GM08714 (cell line): Measurements from ENCODE around the gene PRR33.

ENCODE experiments used
- H3K4me3 ChIP-seq: fragments of 200-500 bp; sonication (Bioruptor generic); 2 replicates; pipeline ENCODE4 v1.5.1; 2014; ENCODE audit warnings: mild to moderate bottlenecking, low read length, inconsistent platforms
- ZNF274 ChIP-seq: IDR thresholded peaks from 2 replicates; pipeline ENCODE4 v1.6.1; 2012; ENCODE audit warnings: mild to moderate bottlenecking, low read depth, low read length

PRR33 gene

GRCh38 chr11:1844221-1845094 is 47.2 kb downstream of the PRR33 start:
- no peak for TF ChIP-seq ZNF274
- H3K4me3 ChIP-seq: no peak overlapping the region

DNA sequence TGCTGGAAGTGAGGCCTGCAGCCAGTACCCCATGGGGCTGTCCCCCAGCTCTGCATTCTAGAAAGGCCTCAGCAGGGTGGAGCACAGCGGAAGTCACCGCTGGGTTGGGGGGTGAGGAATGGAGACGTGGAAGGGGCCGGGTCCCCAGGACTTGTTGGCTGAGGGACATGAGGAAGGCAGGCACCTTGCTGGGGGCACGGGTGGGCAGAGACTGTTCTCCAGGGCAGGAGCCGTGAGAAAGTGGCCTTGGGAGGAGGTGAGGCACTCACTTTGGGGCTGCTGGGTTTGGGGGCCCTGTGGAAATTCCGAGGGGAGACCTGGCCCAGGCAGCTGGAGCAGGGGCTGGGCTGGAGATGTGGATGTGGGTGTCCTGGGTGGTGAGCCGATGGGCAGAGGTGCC is 47.9 kb downstream of the PRR33 start:
- H3K4me3 ChIP-seq: no peak overlapping the region
- no peak for TF ChIP-seq ZNF274

- no peak for TF ChIP-seq ZNF274
These were observed 48.6 kb downstream of the PRR33 start for GRCh38 chr11:1843098-1843473.

GRCh38 chr11:1842149-1843097 is 49.3 kb downstream of the PRR33 start:
- no peak for TF ChIP-seq ZNF274
- no peak overlapping the region for H3K4me3 ChIP-seq

More at GRCh38 chr11:1843098-1843473, 48.6 kb downstream of the PRR33 start:
- H3K4me3 ChIP-seq: no peak overlapping the region

GRCh38 chr11:1841511-1842148 is 50.1 kb downstream of the PRR33 start:
- no peak for TF ChIP-seq ZNF274
- no peak overlapping the region for H3K4me3 ChIP-seq

- no peak overlapping the region for H3K4me3 ChIP-seq
- no peak for TF ChIP-seq ZNF274
These were observed 50.8 kb downstream of the PRR33 start for GRCh38 chr11:1840780-1841480.

DNA sequence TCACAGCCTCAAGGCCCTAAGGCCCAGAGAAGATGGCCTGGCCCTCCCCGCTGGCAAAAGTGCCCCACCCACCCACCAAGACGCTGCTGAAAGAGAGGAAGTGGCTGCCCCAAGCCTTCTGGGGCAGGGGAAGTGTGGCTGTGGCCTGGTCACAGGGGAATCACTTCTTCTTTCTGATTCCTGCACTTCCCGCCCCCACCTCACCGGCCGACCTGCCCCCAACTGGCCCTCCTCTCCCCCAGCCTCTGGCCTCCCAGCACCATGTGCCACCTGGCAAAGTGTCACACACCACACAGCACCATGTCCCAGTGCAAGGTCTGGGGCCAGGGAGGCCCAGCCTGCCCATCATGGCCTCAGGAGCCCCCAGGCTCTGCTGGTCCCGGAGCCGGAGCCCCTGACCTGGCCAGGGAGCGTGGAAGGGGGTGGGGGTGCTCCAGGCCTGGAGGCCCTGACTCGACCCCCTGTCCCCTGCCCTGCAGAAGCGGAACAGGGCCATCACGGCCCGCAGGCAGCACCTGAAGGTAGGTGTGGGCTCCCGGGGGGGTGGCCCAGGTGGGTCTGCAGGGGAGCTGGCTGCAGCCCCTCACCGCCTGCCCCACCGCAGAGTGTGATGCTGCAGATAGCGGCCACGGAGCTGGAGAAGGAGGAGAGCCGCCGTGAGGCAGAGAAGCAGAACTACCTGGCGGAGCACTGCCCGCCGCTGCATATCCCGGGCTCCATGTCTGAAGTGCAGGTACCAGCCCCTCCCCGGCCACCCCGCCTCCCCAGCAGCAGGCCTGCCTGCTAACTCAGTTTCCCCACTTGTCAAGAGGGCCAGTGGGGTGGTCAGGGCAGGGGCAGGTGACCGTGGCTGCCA is 51.5 kb downstream of the PRR33 start:
- no peak for TF ChIP-seq ZNF274
- no peak overlapping the region for H3K4me3 ChIP-seq

GRCh38 chr11:1839204-1839923 is 52.3 kb downstream of the PRR33 start:
- TF ChIP-seq ZNF274: no peak
- H3K4me3 ChIP-seq: no peak overlapping the region

DNA sequence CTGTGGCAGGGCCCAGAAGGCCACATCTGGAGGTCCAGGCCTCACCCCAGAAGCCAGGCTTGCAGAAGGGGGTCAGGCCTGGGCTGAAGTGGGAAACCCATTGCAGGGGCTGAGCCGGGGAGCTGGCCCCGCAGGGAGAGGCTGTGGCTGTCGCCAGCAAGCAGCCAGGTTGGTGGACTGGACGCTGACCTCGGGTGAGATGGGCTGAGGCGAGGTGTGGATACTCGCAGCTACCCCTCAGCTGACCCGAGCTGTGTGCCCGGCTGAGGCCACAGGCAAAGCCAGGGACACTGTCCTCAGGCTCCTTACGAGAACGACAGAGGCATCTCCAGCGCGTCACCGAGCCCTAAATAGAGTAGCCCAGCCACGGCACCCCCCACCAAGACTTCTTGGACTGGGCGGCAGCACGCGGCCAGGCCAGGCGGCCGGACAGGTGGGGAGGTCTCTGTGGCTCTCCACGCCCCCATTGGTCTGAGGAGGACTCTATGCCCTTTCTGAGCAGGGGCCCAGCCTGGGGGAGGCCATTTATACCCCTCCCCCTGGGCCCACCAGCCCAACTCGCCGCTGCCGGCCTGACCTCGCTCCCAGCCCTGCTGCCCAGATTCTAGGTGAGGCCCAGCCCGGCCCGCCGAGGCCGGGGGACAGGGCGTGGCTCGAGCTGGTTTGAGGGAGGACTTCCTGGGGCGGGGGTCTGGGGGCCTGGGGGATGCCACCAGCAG is 53.1 kb downstream of the PRR33 start, which contains the start of gene TNNI2:
Gene TNNI2, plus strand, starts transcription at position 556 of the 719 bp plus-strand sequence. CDS start 716 bp downstream, outside the sequence.
- TF ChIP-seq ZNF274: no peak
- no peak within 1 kb of the TSS for H3K4me3 ChIP-seq
